Activated B cell treated with CpG ODN at 0.5 μM for 24 hours (primary cell): ENCODE results near the gene HSD11B1L. TPM values are rescaled to one million over a fixed set of nuclear protein-coding genes. Genes with fewer than 3 reads are reported as not detected.

Experiments used
- ATAC-seq: fragments of 200-7000 bp; cut with Tn5 transposase; one replicate; pipeline ENCODE4 v1.10.0; 2021; ENCODE audit warnings: low read depth, mild to moderate bottlenecking, moderate library complexity
- CTCF ChIA-PET: fragments of 350-600 bp; sonication (Branson Sonifier 250); formaldehyde crosslinking; loops from one replicate; lab custom pipeline; 2021; ENCODE audit warnings: antibody characterized with exemption; lab: Charles Lee
- POLR2A ChIA-PET: fragments of 350-600 bp; sonication (Branson Sonifier 250); formaldehyde crosslinking; loops from one replicate; lab custom pipeline; 2021; ENCODE audit warnings: antibody characterized with exemption; lab: Charles Lee
- DNase-seq: peaks from one replicate; pipeline ENCODE4 v3.0.0; 2022
- H3K27ac Mint-ChIP-seq: one replicate; pipeline ENCODE4 v1.8.0; 2020; ENCODE audit warnings: mixed read lengths
- H3K27me3 Mint-ChIP-seq: one replicate; pipeline ENCODE4 v1.8.0; 2021; ENCODE audit warnings: mixed read lengths
- H3K36me3 Mint-ChIP-seq: one replicate; pipeline ENCODE4 v1.8.0; 2021; ENCODE audit warnings: low read depth, mixed read lengths
- H3K4me1 Mint-ChIP-seq: one replicate; pipeline ENCODE4 v1.8.0; 2021; ENCODE audit warnings: mixed read lengths
- H3K4me3 Mint-ChIP-seq: one replicate; pipeline ENCODE4 v1.8.0; 2020; ENCODE audit warnings: mild to moderate bottlenecking, mixed read lengths
- H3K9me3 Mint-ChIP-seq: one replicate; pipeline ENCODE4 v1.8.0; 2020; ENCODE audit warnings: mixed read lengths
- intact Hi-C: fragments of 100-400 bp; cut with micrococcal nuclease; formaldehyde crosslinking; loops from one replicate; pipeline ENCODE4 v1.15.1; 2024
- total RNA-seq: library from RNA; stranded (reverse); gene quantifications from 2 replicates; pipeline ENCODE4 v1.2.3, GENCODE V29; 2022
- TF ChIP-seq, protein P1 (sequence below): fragments of 200-600 bp; IDR thresholded peaks from one replicate; pipeline ENCODE4 v1.8.0; 2022; ENCODE audit warnings: antibody characterized with exemption, mild to moderate bottlenecking

HSD11B1L gene
- total RNA-seq, 1 donor from 2014 or later = 1.5 TPM

DNA sequence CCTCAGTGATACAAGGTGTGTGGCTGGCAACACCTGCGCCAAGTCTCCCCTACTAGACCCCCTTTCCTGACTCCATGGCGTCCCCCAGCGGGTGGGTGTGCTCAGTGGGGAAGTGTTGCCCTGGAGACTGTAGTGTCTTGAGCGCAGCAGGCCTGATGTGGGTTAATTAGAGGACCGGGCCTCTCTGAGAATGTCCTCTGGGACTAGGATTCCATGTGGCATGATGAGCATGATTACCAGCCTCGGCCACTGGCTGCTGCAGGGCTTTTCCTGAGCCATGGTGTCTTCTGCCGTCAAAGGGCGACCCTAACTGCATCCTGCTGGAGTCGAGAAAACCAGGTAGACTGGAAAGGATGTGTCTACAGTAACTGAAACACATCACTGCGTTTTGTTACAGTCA lies 28.6 kb upstream of the HSD11B1L start:
- H3K4me3 Mint-ChIP-seq = no peak overlapping the region
- H3K27ac Mint-ChIP-seq = no peak overlapping the region
- no peaks in the 10 kb centered on the region for H3K27me3 Mint-ChIP-seq
- peaks cover 88% of the 10 kb centered on the region for H3K36me3 Mint-ChIP-seq
- DNase-seq (no peak), ATAC-seq (no peak)
- H3K9me3 Mint-ChIP-seq = no peaks in the 10 kb centered on the region
- CTCF ChIA-PET = no interaction called here
- TF ChIP-seq, protein P1, sequence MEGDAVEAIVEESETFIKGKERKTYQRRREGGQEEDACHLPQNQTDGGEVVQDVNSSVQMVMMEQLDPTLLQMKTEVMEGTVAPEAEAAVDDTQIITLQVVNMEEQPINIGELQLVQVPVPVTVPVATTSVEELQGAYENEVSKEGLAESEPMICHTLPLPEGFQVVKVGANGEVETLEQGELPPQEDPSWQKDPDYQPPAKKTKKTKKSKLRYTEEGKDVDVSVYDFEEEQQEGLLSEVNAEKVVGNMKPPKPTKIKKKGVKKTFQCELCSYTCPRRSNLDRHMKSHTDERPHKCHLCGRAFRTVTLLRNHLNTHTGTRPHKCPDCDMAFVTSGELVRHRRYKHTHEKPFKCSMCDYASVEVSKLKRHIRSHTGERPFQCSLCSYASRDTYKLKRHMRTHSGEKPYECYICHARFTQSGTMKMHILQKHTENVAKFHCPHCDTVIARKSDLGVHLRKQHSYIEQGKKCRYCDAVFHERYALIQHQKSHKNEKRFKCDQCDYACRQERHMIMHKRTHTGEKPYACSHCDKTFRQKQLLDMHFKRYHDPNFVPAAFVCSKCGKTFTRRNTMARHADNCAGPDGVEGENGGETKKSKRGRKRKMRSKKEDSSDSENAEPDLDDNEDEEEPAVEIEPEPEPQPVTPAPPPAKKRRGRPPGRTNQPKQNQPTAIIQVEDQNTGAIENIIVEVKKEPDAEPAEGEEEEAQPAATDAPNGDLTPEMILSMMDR = no peak
- intact Hi-C loops = no loop called here
- H3K4me1 Mint-ChIP-seq = no peaks in the 10 kb centered on the region
- POLR2A ChIA-PET = no interaction called here

DNA sequence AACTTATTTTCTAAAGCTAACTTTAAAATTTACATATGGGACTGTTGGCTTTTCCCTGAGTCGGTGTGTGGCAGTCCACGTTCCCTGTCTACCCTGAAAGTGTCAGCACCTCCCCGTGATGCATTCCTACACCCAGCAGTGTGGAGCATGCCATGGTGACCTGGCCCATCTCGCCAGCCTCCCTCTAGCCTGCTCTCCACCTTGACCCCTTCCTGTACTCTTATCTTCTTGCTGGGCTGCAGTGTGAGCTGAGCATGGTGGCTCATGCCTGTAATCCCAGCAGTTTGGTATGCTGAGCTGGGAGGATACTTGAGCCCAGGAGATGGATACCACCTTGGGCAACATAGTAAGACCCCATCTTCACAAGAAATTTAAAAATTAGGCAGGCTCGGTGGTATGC lies 25.9 kb upstream of the HSD11B1L start:
- H3K36me3 Mint-ChIP-seq = peaks cover 91% of the 10 kb centered on the region
- no peak for DNase-seq
- no peak for ATAC-seq
- TF ChIP-seq, protein P1 = no peak
- no peak overlapping the region for H3K27ac Mint-ChIP-seq
- H3K9me3 Mint-ChIP-seq = no peaks in the 10 kb centered on the region
- intact Hi-C loops = no loop called here
- ChIA-PET CTCF (no interaction called here), POLR2A (no interaction called here)
- no peaks in the 10 kb centered on the region for H3K27me3 Mint-ChIP-seq
- H3K4me3 Mint-ChIP-seq = no peak overlapping the region
- no peaks in the 10 kb centered on the region for H3K4me1 Mint-ChIP-seq

DNA sequence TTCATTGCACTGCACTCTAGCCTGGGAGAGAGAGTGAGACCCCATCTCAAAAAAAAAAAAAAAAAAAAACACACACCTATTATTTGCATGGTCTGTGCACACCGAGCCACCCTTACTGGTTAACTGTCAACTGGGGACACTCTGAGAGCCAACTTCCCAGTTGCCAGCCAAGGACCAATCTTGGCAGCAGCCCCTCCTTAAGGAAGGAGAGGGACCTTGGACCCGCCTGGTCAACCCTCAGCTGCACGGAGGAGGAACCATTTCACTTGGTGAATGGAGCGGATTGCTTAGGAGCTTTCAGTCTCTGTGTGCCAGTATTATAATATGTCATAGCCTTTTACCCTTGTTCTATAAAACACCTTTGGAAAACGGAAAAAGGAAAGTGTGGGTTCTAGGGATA lies 25.4 kb upstream of the HSD11B1L start:
- peaks cover 91% of the 10 kb centered on the region for H3K36me3 Mint-ChIP-seq
- H3K27ac Mint-ChIP-seq = no peak overlapping the region
- no peaks in the 10 kb centered on the region for H3K27me3 Mint-ChIP-seq
- no peak overlapping the region for H3K4me3 Mint-ChIP-seq
- DNase-seq (no peak), ATAC-seq (no peak)
- POLR2A ChIA-PET = no interaction called here
- TF ChIP-seq, protein P1 = no peak
- CTCF ChIA-PET = no interaction called here
- H3K4me1 Mint-ChIP-seq = no peaks in the 10 kb centered on the region
- intact Hi-C loops = no loop called here
- H3K9me3 Mint-ChIP-seq = no peaks in the 10 kb centered on the region

DNA sequence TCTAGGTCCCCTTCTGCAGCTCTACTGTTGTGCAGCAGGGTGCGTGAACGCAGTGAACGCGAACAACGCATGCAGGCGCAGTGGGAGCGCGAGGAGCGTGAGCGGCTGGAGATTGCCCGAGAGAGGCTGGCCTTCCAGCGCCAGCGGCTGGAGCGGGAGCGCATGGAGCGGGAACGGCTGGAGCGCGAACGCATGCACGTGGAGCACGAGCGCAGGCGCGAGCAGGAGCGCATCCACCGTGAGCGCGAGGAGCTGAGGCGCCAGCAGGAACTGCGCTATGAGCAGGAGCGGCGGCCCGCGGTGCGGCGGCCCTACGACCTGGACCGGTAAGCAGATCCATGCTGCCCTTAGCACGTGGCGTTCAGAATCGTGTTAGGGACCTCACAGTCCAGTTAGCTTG lies 19.3 kb upstream of the HSD11B1L start:
- Mint-ChIP-seq H3K36me3 (peaks cover 88% of the 10 kb centered on the region), H3K27ac (no peak overlapping the region), H3K4me1 (no peaks in the 10 kb centered on the region), H3K27me3 (no peaks in the 10 kb centered on the region), H3K9me3 (no peaks in the 10 kb centered on the region), H3K4me3 (no peak overlapping the region)
- no peak for ATAC-seq
- intact Hi-C loops = no loop called here
- DNase-seq = no peak
- CTCF ChIA-PET = no interaction called here
- TF ChIP-seq, protein P1 = no peak
- POLR2A ChIA-PET = interaction anchor here (1.2 kb wide), 1 partner anchor 39 kb away, joined by 3 read pairs; the partner anchor contains the start of genes SAFB and SAFB2

DNA sequence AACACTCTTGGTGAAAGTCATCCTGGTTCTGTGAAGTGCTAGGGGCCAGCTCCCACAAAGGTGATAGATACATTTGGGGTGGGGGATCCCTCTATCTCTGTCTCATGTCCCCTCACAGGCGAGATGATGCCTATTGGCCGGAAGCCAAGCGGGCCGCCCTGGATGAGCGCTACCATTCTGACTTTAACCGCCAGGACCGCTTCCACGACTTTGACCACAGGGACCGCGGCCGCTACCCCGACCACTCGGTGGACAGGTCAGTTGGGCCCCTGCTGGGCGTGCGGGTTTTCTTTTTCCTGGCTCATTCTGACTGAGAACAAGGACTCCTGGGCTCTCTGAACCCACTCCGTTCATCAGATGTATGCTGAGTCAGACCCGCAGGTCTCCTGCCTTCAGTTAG lies 16.9 kb upstream of the HSD11B1L start:
- no peaks in the 10 kb centered on the region for H3K9me3 Mint-ChIP-seq
- POLR2A ChIA-PET = no interaction called here
- H3K4me3 Mint-ChIP-seq = no peak overlapping the region
- CTCF ChIA-PET = no interaction called here
- intact Hi-C loops = no loop called here
- no peaks in the 10 kb centered on the region for H3K27me3 Mint-ChIP-seq
- DNase-seq (no peak), ATAC-seq (no peak)
- H3K4me1 Mint-ChIP-seq = no peaks in the 10 kb centered on the region
- no peak overlapping the region for H3K27ac Mint-ChIP-seq
- H3K36me3 Mint-ChIP-seq = peaks cover 88% of the 10 kb centered on the region
- TF ChIP-seq, protein P1 = no peak
